Right lobe of liver (tissue), 6 donors: Measurements from ENCODE around the gene CHN1. TPM values are rescaled to one million over a fixed set of nuclear protein-coding genes. Genes with fewer than 3 reads are reported as not detected.

Experiments
- ATAC-seq, 4 donors: fragments of 200-7000 bp; cut with Tn5 transposase; one replicate each; pipeline ENCODE4 v1.9.1; 2020; ENCODE audit warnings: mild to moderate bottlenecking in 4 of 4, moderate library complexity in 4 of 4
- DNase-seq, 3 donors: peaks; one replicate each; pipeline ENCODE4 v3.0.0-alpha.2; 2020
- H3K27ac ChIP-seq, 3 donors: fragments of 200-600 bp; one replicate each; pipeline ENCODE4 v1.8.0; 2022
- H3K27me3 ChIP-seq, 2 donors: fragments of 200-600 bp; one replicate each; pipeline ENCODE4 v1.8.0; 2022
- H3K36me3 ChIP-seq, 4 donors: fragments of 200-600 bp; sonication (generic) in 1 of 4; one replicate each; pipeline versions ENCODE4 v1.5.1 to v1.8.0; 2017 to 2022; ENCODE audit warnings: control low read depth in 1 of 4
- H3K4me1 ChIP-seq, 4 donors: fragments of 200-600 bp; sonication (generic) in 1 of 4; one replicate each; pipeline versions ENCODE4 v1.5.1 to v1.8.0; 2017 to 2022; ENCODE audit warnings: control low read depth in 1 of 4
- H3K4me3 ChIP-seq, 3 donors: fragments of 200-600 bp; one replicate each; pipeline ENCODE4 v1.8.0; 2022
- H3K9me3 ChIP-seq, 4 donors: fragments of 200-600 bp; sonication (generic) in 1 of 4; one replicate each; pipeline versions ENCODE4 v1.5.1 to v1.8.0; 2017 to 2022; ENCODE audit warnings: control low read depth in 1 of 4
- POLR2A ChIP-seq: fragments of 450-650 bp; IDR thresholded peaks from one replicate; pipeline ENCODE4 v1.6.1; 2017; ENCODE audit warnings: antibody characterized with exemption, mild to moderate bottlenecking
- WGBS: methylation state at CpG from one replicate; pipeline ENCODE4 v1.1.6; 2018; ENCODE audit warnings: low coverage, low lambda C conversion rate; ENCODE audit not compliant: insufficient coverage; ENCODE audit errors: missing lambda C conversion rate; 5-methylcytosine and 5-hydroxymethylcytosine counted together
- intact Hi-C, 2 donors: fragments of 100-400 bp; cut with DNase I; formaldehyde crosslinking; loops; one replicate each; pipeline versions ENCODE4 v1.11.2 to v1.14.1; 2022
- total RNA-seq, 6 experiments: library from RNA; depleted of rRNA in 2 of 6; stranded (reverse); fragments of >200 nt in 2 of 6; fragmentation: NEBNext Ultra II Directional in 3 of 6; extraction: Animal tissue kit (Norgen Biotek cat#: 25700) in 3 of 6; gene quantifications; one replicate each; pipeline versions ENCODE4 v1.1.0 to v1.2.4, GENCODE V29; 2016 to 2023
- TF ChIP-seq, protein P1 (sequence below), 4 donors: fragments of 200-600 bp in 3 of 4; fragments of 450-650 bp in 1 of 4; IDR thresholded peaks; one replicate each; pipeline versions ENCODE4 v1.5.1 to v1.8.0; 2016 to 2022; ENCODE audit warnings: antibody characterized with exemption in 4 of 4, mild to moderate bottlenecking in 2 of 4
- donor health status: DM: no; HTN: yes; CAD: no.
- donor health status: DM: no; HTN: no; CAD: no.
- donor health status: DM: no; HTN: no; CAD: no.
- donor health status: DM: no; HTN: yes; CAD: no.
- donor health status: DM: no; HTN: yes; CAD: no.

The CHN1 gene
- total RNA-seq, 6 experiments from 2014 or later: 1.0 to 2.8 (median 1.4) TPM

DNA sequence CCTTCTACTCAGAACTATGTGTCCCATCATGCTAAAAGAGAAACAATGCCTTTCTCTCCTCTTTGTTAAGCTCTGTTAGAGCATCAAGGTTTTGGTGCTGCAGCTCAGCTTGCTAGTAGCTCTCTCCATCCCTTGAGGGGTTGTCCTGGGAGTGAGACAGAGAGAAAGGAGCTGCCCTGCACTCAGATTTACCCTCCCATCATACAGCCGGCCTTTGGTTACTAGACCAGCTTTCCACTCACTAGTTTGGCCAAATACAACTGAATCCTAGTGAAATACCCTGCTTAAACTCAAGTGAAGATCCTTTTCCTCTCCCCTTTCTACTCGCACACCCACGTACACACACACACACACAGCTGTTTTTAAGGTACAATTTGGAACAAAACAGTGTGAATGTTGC is 2.3 kb upstream of the CHN1 start:
- H3K27ac ChIP-seq: no peak overlapping the region
- intact Hi-C loops: no loop called here
- peaks cover 0 to 6% of the 10 kb centered on the region in 2 donors for H3K27me3 ChIP-seq
- no peaks in the 10 kb centered on the region for H3K9me3 ChIP-seq
- ATAC-seq: no peak
- TF ChIP-seq, protein P1, sequence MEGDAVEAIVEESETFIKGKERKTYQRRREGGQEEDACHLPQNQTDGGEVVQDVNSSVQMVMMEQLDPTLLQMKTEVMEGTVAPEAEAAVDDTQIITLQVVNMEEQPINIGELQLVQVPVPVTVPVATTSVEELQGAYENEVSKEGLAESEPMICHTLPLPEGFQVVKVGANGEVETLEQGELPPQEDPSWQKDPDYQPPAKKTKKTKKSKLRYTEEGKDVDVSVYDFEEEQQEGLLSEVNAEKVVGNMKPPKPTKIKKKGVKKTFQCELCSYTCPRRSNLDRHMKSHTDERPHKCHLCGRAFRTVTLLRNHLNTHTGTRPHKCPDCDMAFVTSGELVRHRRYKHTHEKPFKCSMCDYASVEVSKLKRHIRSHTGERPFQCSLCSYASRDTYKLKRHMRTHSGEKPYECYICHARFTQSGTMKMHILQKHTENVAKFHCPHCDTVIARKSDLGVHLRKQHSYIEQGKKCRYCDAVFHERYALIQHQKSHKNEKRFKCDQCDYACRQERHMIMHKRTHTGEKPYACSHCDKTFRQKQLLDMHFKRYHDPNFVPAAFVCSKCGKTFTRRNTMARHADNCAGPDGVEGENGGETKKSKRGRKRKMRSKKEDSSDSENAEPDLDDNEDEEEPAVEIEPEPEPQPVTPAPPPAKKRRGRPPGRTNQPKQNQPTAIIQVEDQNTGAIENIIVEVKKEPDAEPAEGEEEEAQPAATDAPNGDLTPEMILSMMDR (IDR thresholded peaks at IDR 0.05): no peak
- TF ChIP-seq POLR2A: no peak
- no peaks in the 10 kb centered on the region for H3K36me3 ChIP-seq
- no peak overlapping the region for H3K4me3 ChIP-seq
- DNase-seq: no peak
- 78% methylated on average over 3 of the region's 3 CpGs for WGBS
- H3K4me1 ChIP-seq: peaks cover 0 to 5% (median 0%) of the 10 kb centered on the region in 4 donors

GRCh38 chr2:175006281-175006680 is 1.1 kb upstream of the CHN1 start:
- Histone ChIP-seq H3K9me3 (no peaks in the 10 kb centered on the region), H3K4me3 (no peak overlapping the region), H3K27me3 (peaks cover 0 to 6% of the 10 kb centered on the region in 2 donors), H3K27ac (no peak overlapping the region), H3K4me1 (peaks cover 0 to 5% (median 0%) of the 10 kb centered on the region in 4 donors), H3K36me3 (no peaks in the 10 kb centered on the region)
- TF ChIP-seq, protein P1 (IDR thresholded peaks at IDR 0.05): no peak
- WGBS: 77% methylated on average over 2 of the region's 2 CpGs
- DNase-seq (no peak), ATAC-seq (no peak)
- intact Hi-C loops: no loop called here

DNA sequence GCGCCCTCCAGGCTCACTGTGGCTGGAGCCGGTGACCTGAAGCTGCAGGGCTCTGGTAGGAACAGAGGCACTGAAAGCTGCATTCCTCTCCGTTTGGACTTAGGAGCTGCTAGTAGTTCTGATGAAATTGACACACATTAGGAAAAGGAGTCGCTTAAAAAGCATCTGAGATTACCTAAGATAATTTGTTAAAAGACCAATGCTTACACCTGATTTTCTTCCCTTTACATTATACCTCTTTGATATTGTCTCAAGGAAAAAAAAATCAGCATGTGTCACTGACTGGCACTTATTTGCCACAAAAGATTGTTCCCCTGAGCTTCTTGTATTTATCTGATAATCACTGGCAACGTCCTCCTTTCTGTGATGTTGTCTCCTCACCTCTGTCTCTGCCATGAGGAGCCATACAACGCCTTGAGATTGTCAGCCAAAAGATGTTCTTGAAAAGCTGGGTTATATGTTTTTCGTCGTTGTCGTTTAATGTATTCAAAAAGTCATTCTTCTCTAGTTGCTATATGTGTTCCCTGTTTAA is 618 bp upstream of the CHN1 start:
- Histone ChIP-seq H3K9me3 (no peaks in the 10 kb centered on the region), H3K36me3 (no peaks in the 10 kb centered on the region), H3K4me1 (peaks cover 0 to 5% (median 0%) of the 10 kb centered on the region in 4 donors), H3K27me3 (peaks cover 0 to 6% of the 10 kb centered on the region in 2 donors), H3K27ac (no peak overlapping the region), H3K4me3 (peak overlapping the region; percentile 57 to 68 (median 64))
- TF ChIP-seq, protein P1 (IDR thresholded peaks at IDR 0.05): no peak
- TF ChIP-seq POLR2A: no peak
- 40% methylated on average over 7 of the region's 9 CpGs for WGBS
- DNase-seq (no peak), ATAC-seq (peak in 1 of 4 donors; percentile 51)
- intact Hi-C loops: no loop called here

DNA sequence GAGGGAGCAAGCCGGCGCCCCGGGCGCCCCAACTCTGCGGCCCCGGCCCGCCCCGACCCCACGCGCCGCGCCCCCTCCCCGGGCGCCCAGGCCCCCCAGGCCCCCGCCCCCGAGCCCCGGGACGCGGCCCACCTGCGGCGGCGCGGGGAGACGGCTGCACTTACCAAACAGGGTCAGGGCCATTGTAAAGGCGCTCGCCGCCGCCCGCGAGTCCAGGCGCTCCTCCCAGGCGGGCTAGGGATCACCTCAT is 526 bp downstream of the CHN1 start:
- WGBS: no CpG with 5 or more reads among the region's 32 CpGs
- peak overlapping the region; percentile 57 to 68 (median 64) for H3K4me3 ChIP-seq
- intact Hi-C loops: no loop called here
- H3K36me3 ChIP-seq: no peaks in the 10 kb centered on the region
- no peak for TF ChIP-seq POLR2A
- ATAC-seq: peak; percentile 45 to 62 (median 54)
- peak overlapping the region in 1 of 3 donors; percentile 19 for H3K27ac ChIP-seq
- peaks cover 0 to 6% of the 10 kb centered on the region in 2 donors for H3K27me3 ChIP-seq
- DNase-seq: no peak
- peaks cover 0 to 5% (median 0%) of the 10 kb centered on the region in 4 donors for H3K4me1 ChIP-seq
- no peaks in the 10 kb centered on the region for H3K9me3 ChIP-seq

GRCh38 chr2:175003875-175004729 is 1.1 kb downstream of the CHN1 start:
- Histone ChIP-seq H3K4me1 (peaks cover 0 to 5% (median 0%) of the 10 kb centered on the region in 4 donors), H3K4me3 (peak overlapping the region in 2 of 3 donors; percentile 64 to 68), H3K27ac (peak overlapping the region in 1 of 3 donors; percentile 19), H3K9me3 (no peaks in the 10 kb centered on the region), H3K27me3 (peaks cover 0 to 6% of the 10 kb centered on the region in 2 donors), H3K36me3 (no peaks in the 10 kb centered on the region)
- ATAC-seq (peak in 3 of 4 donors; percentile 17 to 25 (median 21)), DNase-seq (no peak)
- intact Hi-C loops: no loop called here
- WGBS: 33% methylated on average over 14 of the region's 16 CpGs
- TF ChIP-seq POLR2A: no peak
- TF ChIP-seq, protein P1 (IDR thresholded peaks at IDR 0.05): no peak
